Neural cell (in vitro differentiated cells): ENCODE results near the gene BHLHE23. TPM values are rescaled to one million over a fixed set of nuclear protein-coding genes. Genes with fewer than 3 reads are reported as not detected.

Experiments
- H2AFZ ChIP-seq: fragments of 200-600, 300-800 bp; sonication (generic), shearing (Covaris generic); 2 replicates; pipeline ENCODE4 v1.6.0; 2014; ENCODE audit warnings: low read depth, mild to moderate bottlenecking, antibody characterized with exemption, low read length, moderate library complexity
- H3F3A ChIP-seq: fragments of 200-600 bp; shearing (Covaris generic); 2 replicates; pipeline ENCODE4 v1.6.1; 2016; ENCODE audit warnings: mild to moderate bottlenecking, moderate library complexity, mixed read lengths, antibody characterized with exemption, low read length; ENCODE audit not compliant: insufficient read depth, poor library complexity, severe bottlenecking
- H3K27ac ChIP-seq: fragments of 200-600, 300-800 bp; sonication (generic), shearing (Covaris generic); 2 replicates; pipeline ENCODE4 v1.5.1; 2014; ENCODE audit warnings: mild to moderate bottlenecking, low read length, moderate library complexity
- H3K27me3 ChIP-seq: fragments of 300-800, 200-600 bp; sonication (generic), shearing (Covaris generic); 2 replicates; pipeline ENCODE4 v1.6.0; 2014; ENCODE audit warnings: mild to moderate bottlenecking, low read depth, low read length, moderate library complexity; ENCODE audit not compliant: insufficient read depth
- H3K36me3 ChIP-seq: fragments of 300-800, 200-600 bp; sonication (generic), shearing (Covaris generic); 2 replicates; pipeline ENCODE4 v1.5.1; 2014; ENCODE audit warnings: mild to moderate bottlenecking, antibody characterized with exemption, low read length, moderate library complexity; ENCODE audit not compliant: insufficient read depth
- H3K4me2 ChIP-seq: fragments of 300-800, 200-600 bp; sonication (generic), shearing (Covaris generic); 2 replicates; pipeline ENCODE4 v1.6.0; 2014; ENCODE audit warnings: mild to moderate bottlenecking, low read length
- H3K4me3 ChIP-seq: fragments of 300-800, 200-600 bp; sonication (generic), shearing (Covaris generic); 2 replicates; pipeline ENCODE4 v1.5.1; 2014; ENCODE audit warnings: mild to moderate bottlenecking, low read length, moderate library complexity
- H3K79me2 ChIP-seq: fragments of 200-600 bp; shearing (Covaris generic); replicated peaks from 2 replicates; pipeline ENCODE4 v1.6.0; 2014; ENCODE audit warnings: mild to moderate bottlenecking, low read length, moderate library complexity; ENCODE audit not compliant: insufficient read depth
- H3K9ac ChIP-seq: fragments of 300-800, 200-600 bp; sonication (generic), shearing (Covaris generic); 2 replicates; pipeline ENCODE4 v1.6.1; 2016; ENCODE audit warnings: mild to moderate bottlenecking, low read length, mixed read lengths
- H3K9me2 ChIP-seq: fragments of 200-600 bp; shearing (Covaris generic); 2 replicates; pipeline ENCODE4 v1.6.1; 2016; ENCODE audit warnings: mild to moderate bottlenecking, low read length, mixed read lengths; ENCODE audit not compliant: insufficient read depth
- H3K9me3 ChIP-seq: fragments of 200-600, 300-800 bp; sonication (generic), shearing (Covaris generic); 2 replicates; pipeline ENCODE4 v1.6.1; 2016; ENCODE audit warnings: mild to moderate bottlenecking, mixed run types, low read length, moderate library complexity, mixed read lengths
- H4K20me1 ChIP-seq: fragments of 200-600 bp; shearing (Covaris generic); 2 replicates; pipeline ENCODE4 v1.6.1; 2016; ENCODE audit warnings: mild to moderate bottlenecking, mixed run types; ENCODE audit not compliant: insufficient read depth
- CTCF ChIP-seq: fragments of 450-650 bp; IDR thresholded peaks from 2 replicates; pipeline ENCODE4 v1.5.1; 2014; ENCODE audit warnings: antibody characterized with exemption, mild to moderate bottlenecking, moderate library complexity; ENCODE audit not compliant: poor library complexity, severe bottlenecking
- EP300 ChIP-seq: fragments of 450-650 bp; conservative IDR thresholded peaks from 2 replicates; pipeline ENCODE4 v1.6.1; 2014; ENCODE audit warnings: antibody characterized with exemption, mild to moderate bottlenecking, moderate library complexity; ENCODE audit not compliant: poor library complexity, severe bottlenecking
- EZH2 ChIP-seq: fragments of 200-600, 300-800 bp; shearing (Covaris generic), sonication (generic); IDR thresholded peaks from 2 replicates; pipeline ENCODE4 v1.6.1; 2014; ENCODE audit warnings: antibody characterized with exemption, low read length, borderline replicate concordance, mild to moderate bottlenecking; ENCODE audit not compliant: insufficient read depth, poor library complexity, severe bottlenecking
- MXI1 ChIP-seq: fragments of 450-650 bp; conservative IDR thresholded peaks from 2 replicates; pipeline ENCODE4 v1.6.1; 2014; ENCODE audit warnings: antibody characterized with exemption, mild to moderate bottlenecking; ENCODE audit not compliant: poor library complexity, severe bottlenecking
- POLR2AphosphoS5 ChIP-seq: IDR thresholded peaks from 2 replicates; pipeline ENCODE4 v1.6.1; 2012
- RAD21 ChIP-seq: fragments of 450-650 bp; conservative IDR thresholded peaks from 2 replicates; pipeline ENCODE4 v1.6.1; 2014; ENCODE audit warnings: antibody characterized with exemption, mild to moderate bottlenecking, moderate library complexity
- REST ChIP-seq: IDR thresholded peaks from 2 replicates; pipeline ENCODE4 v1.6.1; 2012; ENCODE audit warnings: borderline replicate concordance
- SMC3 ChIP-seq: fragments of 450-650 bp; conservative IDR thresholded peaks from 2 replicates; pipeline ENCODE4 v1.6.1; 2014; ENCODE audit warnings: antibody characterized with exemption, mild to moderate bottlenecking, moderate library complexity; ENCODE audit not compliant: poor library complexity
- TAF1 ChIP-seq: IDR thresholded peaks from 2 replicates; pipeline ENCODE4 v1.6.1; 2012; ENCODE audit warnings: low read depth
- polyA plus RNA-seq: library from polyadenylated mRNA; depleted of rRNA; stranded (reverse); fragments of >200 nt; gene quantifications from 2 replicates; pipeline ENCODE4 v1.2.3, GENCODE V29; 2014

BHLHE23 gene
- polyA plus RNA-seq, 1 donor from 2014 or later, result not detected

GRCh38 chr20:63017076-63017825, 10.5 kb upstream of the BHLHE23 start:
- Histone ChIP-seq H3K36me3 (no peaks in the 10 kb centered on the region), H3K9ac (no peak overlapping the region), H4K20me1 (no peaks in the 10 kb centered on the region), H3F3A (no peaks in the 10 kb centered on the region), H3K9me3 (peaks cover 3% of the 10 kb centered on the region), H3K27ac (no peak overlapping the region), H3K4me3 (no peak overlapping the region), H3K27me3 (no peaks in the 10 kb centered on the region), H3K79me2 (no peaks in the 10 kb centered on the region), H2AFZ (no peak overlapping the region), H3K9me2 (no peaks in the 10 kb centered on the region), H3K4me2 (no peak overlapping the region)
- no peak for TF ChIP-seq SMC3
- no peak for TF ChIP-seq CTCF
- no peak for TF ChIP-seq EZH2
- no peak for TF ChIP-seq EP300
- TF ChIP-seq TAF1, result no peak
- TF ChIP-seq REST, result no peak

GRCh38 chr20:63016514-63017075, 9.8 kb upstream of the BHLHE23 start:
- no peaks in the 10 kb centered on the region for H3K27me3 ChIP-seq
- TF ChIP-seq EZH2 (no peak), REST (no peak), CTCF (no peak), RAD21 (no peak), POLR2AphosphoS5 (no peak), TAF1 (no peak), EP300 (no peak), SMC3 (no peak), MXI1 (no peak)
- H3K9ac ChIP-seq, result no peak overlapping the region
- H3K9me3 ChIP-seq, result peaks cover 3% of the 10 kb centered on the region
- H4K20me1 ChIP-seq, result no peaks in the 10 kb centered on the region
- H2AFZ ChIP-seq, result no peak overlapping the region
- H3K27ac ChIP-seq, result no peak overlapping the region
- no peaks in the 10 kb centered on the region for H3F3A ChIP-seq
- H3K79me2 ChIP-seq, result no peaks in the 10 kb centered on the region
- H3K4me3 ChIP-seq, result no peak overlapping the region
- H3K4me2 ChIP-seq, result no peak overlapping the region
- H3K36me3 ChIP-seq, result no peaks in the 10 kb centered on the region
- H3K9me2 ChIP-seq, result no peaks in the 10 kb centered on the region
